Stimulated activated CD8-positive, alpha-beta memory T cell treated with anti-CD3 and anti-CD28 coated beads, Interleukin-2, amount 100 ng/mL, for 1 hour (primary cell): ENCODE results near the gene UBE4B.
A peak's percentile ranks its signal among the peaks of the same experiment; 100 is the strongest.
"Not testable (repeated sequence)": the region's sequence is repeated elsewhere in the genome, so short reads cannot be mapped to it uniquely, and the experiment has no call there.

Experiments used
- DNase-seq, 2 donors: peaks; one replicate each; pipeline ENCODE4 v3.0.0-alpha.2; 2020; ENCODE audit warnings: low read depth in 2 of 2

UBE4B gene

DNA sequence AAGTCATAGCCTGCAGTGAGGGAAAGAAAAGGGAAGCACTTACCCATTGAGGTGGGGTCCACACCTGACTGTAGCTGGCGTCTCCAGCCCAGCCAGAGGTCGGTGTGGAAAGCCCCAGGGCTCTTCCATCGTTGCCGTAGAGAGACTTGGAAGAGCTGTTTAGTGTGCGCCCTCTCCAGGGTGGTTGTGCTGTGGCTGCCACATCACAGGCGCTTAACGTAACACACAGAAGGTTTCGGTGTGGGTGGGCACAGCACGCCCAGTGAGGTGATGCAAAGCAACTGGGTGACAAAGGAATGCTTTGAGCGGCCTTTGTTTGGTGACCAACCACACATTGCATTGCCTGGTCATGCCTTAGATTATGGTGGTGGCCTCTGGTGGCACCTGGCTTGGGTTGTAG, 140.8 kb downstream of the UBE4B start:
- no peak for DNase-seq

DNA sequence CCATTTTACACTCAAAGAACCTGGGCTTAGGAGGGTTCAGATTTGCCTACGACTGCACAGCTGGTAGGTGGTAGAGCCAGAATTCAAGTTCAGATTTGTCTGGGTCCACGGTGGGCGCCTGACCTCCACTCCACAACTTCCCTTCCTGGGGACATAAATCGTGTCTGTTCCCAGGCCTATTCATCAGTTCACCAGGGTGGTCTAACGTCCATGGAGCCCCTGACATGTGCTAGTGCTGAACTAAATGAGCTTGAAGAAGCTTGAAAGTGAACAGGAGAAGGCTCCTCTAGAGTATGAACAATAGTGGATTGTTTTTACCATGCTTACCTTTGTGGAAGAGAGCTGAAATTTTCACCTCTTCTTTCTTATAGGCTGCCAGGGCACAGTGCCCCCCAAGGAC, 145.1 kb downstream of the UBE4B start:
- no peak for DNase-seq

DNA sequence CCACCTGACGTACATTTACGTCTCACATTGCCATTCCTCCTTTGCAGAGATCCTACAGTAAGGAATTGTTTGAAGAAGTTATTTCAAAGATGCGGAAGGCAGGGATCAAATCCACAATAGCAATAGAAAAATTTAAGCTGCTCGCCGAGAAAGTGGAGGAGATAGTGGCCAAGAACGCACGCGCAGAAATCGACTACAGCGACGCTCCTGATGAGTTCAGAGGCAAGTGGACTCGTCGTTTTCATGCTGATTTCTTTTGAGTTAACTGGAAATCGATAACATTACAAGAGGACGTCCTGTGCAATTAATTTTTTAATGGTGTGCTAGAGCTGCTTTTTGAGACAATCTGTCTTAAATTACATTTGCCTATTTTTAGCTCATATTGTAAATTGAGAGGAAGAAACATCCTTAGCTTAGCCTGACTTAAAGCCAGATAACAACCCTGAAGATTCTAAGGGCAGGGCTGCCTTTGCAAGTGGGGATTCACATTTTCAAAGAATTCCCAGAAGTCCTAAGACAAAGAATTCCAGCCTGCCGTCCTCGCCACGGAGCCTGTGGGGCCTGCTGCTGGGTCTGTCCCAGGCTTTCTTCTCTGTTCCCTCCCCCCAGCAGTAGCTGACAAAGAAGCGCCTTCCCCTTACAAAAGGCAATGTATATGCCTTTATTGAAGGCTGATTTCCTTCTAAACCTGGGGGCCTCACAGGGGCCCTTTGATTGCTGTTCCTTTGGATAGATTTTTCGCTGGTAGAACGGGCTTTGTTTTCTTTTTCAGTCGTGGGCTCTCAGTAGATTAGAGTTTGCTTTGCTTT, 146.0 kb downstream of the UBE4B start:
- DNase-seq = no peak

DNA sequence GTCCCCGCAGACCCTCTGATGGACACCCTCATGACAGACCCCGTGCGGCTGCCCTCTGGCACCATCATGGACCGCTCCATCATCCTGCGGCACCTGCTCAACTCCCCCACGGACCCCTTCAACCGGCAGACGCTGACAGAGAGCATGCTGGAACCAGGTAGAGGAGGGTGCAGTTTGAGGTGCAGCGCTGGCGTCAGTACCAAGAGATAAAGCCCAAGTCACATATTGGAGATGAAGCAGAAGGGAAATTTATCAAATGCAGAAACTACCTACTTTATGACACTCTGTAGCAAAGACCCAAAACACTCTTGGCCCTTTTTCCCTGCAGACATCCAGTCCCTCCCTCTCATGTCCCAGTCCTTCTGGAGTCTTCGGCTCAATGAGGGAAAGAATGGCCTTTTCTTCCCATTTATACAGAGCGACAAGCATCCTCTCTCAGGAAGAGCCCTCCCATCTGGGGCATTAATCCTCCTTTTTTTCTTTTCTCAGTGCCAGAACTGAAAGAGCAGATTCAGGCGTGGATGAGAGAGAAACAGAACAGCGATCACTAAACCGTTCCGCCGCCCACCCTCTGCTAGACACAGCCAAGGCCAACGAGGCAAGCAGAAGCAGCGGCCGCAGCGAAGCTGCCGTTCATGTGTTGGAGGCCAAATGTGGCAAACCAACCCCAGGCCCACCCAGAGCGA, 146.8 kb downstream of the UBE4B start:
- DNase-seq = no peak

DNA sequence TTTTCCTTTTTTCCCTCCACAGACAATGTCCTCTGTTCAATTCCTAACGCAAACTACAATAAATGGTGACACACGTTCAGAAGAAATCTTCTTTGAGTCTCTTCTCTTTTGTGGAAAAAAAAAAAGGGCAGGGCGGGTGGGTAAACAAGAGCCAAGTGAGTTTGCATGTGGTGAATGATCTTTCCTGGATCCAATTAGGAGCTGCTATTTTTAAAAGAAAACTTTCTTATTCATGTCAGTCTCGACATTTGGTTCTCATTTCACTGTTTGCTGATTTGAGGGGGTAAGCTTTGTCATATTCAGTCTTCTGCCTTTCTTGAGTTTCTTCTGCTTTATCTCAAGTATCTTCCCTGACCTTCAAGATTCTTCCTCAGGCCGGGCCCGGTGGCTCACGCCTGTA, 148.4 kb downstream of the UBE4B start:
- DNase-seq = no peak

DNA sequence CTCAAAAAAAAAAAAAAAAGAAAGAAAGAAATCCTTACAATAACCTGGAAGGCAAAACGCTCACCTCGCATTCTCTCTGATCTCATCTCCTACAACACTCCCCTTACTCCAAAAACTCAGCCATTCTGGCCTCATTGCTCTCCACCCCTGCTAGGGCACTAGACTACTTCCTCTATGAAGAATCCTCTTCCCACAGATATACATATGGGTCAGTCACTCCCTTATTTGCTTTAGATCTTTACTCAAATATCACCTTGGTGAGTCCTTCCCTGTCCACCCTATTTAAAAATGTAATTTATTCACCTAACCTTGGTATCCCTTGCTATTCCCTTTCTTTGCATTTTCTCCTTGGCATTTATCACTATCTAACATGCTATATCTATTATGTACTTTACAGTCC, 153.0 kb downstream of the UBE4B start:
- no peak for DNase-seq

DNA sequence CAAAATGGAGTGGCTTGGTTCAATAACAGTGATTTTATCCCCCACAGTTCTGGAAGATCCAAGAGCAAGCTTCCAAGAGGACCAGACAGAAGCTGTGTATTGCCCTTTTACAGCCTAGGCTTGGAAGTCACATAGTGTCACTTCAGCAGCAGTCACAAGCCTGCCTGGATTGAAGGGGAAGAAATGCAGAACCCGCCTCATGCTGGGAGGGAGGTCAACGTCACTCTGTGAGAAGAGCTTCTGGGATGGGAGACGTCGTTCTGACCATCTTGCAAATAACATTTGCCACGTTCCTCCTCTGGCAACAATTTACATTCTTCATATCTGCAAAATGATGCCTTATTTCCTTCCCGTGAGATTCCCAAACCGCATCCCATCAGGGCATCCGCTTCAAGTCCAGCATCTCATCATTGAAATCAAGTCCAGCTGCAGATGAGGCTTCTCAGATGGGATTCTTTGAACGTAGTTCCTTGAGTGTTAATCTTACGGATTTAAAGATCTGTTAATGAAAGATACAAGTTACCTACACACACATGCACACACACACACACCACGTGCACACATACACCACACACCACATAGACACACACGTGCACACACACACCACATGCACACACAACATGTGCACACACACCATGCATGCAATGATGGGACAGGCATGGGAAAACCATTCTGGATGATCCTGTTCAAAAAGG, 153.7 kb downstream of the UBE4B start:
- DNase-seq = no peak

DNA sequence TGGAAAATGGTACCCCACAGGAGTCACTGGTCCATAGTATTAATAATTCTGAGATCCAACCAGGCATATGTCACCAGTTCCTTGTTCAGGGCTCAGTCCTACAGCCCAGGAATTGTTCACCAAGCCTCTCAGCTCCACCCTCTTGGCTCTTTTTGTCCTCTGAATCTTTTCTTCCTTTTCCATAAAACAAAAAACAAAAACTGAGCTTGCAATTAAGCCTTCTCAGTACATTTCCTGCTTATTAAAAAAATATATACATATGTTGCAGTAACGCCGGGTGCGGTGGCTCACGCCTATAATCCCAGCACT, 154.2 kb downstream of the UBE4B start:
- no peak for DNase-seq

DNA sequence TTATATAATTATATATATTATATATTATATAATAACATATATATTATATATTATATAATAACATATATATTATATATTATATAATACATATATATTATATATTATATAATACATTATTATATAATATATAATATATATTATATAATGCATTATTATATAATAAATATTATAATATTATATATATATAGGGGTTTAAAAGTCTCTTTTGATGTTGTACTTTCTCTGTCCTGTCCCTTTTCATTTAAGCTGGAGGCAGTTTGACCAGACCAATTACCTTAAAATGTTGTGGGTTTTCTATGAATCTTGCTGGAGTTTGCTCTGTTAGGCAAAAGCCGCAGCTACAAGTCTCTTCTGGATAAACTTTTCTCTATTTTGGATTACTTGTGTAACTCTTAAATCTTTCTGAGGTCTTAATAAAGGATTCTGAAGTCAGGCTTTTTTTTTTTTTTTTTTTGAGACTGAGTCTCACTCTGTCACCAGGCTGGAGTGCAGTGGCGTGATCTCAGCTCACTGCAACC, 155.4 kb downstream of the UBE4B start:
- DNase-seq = no peak

DNA sequence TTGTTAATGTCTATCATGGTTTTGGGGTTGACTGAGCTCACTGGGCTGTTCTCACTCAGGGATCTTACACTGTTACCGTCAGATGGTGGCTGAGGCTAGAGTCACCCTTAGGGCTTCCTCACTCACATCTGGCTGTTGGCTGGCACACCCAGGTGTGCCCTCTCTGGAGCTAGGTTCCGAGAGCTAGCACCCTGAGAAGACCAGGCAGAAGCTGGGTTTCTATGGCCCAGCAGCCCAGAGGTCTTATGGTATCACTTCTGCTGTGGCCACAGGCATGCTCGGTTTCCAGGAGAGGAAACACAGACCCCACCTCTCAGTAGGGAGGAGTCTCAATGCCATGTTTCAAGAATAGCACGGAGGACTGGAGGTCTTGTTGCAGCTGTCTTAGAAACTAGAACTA, 156.9 kb downstream of the UBE4B start:
- DNase-seq = no peak

DNA sequence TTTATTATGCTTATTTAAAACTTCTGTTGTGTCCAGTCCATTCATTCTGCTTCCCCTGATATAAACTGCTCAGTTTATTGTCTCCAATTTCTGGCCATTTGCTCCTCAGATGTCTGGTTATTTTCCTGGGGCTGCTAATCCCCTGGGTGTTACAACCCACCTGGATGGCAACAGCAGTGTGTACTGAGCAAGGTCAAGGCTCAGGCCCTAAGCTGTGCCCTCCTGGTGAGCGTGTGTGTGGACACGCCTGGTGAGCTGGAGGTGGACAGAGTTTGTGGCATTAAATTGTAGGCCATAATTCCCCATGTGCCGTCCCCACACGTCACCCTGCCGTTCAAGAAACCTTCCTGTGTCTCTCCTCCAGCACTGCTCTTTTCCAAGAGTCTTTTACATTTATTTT, 159.5 kb downstream of the UBE4B start:
- DNase-seq = no peak

DNA sequence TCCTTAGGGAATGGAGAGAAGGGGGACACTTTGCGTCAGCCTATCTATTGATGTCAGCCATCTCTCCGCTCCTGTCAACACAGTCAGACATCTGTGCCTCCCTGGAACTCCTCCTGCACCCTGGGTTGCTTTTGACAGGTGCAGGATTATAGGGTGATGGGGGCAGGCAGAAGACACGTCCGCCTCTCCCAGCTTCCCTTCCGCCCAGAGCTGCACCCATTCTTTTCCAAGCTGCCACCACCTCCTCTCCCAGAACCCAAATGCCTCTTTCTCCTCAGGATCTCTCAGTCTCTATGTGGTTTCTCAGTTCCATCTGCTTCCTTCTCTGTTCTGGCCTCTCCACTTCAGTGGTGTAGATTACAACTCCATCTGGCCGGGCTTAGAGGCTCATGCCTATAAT, 160.5 kb downstream of the UBE4B start:
- DNase-seq = no peak

DNA sequence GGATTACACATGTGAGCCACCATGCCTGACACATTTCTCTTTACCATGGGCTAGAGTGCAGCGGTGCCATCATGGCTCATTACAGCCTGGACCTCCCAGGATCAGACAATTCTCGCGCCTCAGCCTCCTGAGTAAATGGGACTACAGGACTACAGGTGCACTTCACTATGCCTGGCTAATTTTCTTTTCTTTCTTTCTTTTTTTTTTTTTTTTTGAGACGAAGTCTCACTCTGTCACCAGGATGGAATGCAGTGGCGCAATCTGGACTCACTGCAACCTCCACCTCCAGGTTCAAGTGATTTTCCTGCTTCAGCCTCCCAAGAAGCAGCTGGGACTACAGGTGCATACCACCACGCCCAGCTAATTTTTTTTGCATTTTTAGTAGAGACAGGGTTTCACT, 162.8 kb downstream of the UBE4B start:
- DNase-seq = no peak

DNA sequence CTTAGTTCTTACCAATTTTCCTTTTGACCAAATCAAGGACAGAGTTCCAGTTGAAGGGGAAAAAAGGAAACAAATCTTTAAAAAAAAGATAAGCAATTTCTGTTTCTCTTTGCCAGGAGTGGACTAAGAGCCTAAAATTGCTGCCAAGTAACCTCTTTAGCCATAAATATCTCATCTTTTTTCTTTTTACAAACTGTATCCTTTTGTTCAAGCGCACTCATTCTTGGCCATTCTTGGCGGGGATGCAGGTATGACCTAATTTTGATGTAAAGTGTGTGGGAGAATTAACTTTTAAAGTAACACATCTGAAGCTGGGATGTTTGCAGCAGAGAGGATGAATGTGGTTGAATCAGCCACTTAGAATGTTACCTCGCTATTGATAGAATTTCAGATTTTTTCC, 164.2 kb downstream of the UBE4B start:
- no peak for DNase-seq

DNA sequence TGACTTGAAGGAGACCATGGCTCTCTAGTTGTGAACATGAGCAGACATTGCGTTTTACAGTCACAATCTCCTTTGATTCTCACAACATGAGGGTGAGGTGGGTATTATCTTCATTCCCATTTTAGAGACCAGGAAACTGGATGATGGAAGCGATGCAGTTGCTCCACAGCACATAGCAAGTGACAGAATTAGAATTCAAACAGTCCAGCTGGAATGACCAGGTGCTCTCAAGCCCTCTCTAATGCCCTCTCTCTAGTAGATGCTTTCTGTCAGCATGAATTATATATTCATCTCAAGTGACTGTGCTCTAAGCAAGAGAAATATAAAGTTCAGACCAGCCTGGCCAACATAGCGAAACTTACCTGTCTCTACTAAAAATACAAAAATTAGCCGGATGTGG, 167.9 kb downstream of the UBE4B start:
- no peak for DNase-seq

DNA sequence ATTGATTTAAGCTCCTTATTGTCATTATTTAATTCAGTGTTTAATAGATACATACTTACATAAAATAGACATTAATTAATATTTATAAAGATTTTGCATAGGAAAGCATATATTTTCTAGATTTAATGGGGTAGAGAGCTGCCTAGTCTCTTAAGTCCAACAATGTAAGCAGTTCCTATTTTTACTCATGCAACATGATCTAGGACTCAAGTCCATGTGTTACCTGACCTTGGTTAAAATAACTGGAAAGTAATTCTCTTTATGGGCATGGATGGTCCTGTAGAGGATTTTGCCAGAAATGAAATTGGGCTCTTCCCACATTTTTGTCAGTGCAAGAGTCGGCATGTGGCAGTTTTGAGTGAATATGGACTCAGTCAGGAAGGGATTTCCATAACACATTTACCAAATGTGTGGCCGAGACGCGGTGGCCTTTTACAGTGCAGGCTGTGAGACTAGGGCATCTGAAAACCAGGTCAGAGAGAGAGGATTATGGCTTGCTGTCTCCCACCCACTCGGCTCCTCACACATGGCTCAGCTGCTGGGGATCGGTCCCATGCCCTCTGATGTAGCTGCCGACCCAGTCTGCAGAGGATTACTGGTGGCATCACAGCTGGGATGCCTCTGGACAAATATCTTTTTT, 171.4 kb downstream of the UBE4B start:
- DNase-seq = no peak

DNA sequence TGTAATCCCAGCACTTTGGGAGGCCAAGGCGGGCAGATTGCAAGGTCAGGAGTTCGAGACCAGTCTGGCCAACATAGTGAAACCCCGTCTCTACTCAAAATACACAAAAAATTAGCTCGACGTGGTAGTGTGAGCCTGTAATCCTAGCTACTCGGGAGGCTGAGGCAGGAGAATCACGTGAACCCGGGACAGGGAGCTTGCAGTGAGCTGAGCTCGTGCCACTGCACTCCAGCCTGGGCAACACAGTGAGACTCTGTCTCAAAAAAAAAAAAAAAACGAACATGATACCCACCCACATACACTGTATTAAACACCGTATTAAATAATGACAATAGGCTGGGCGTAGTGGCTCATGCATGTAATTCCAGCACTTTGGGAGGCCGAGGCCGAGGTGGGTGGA, 172.4 kb downstream of the UBE4B start:
- DNase-seq = not testable (repeated sequence)

DNA sequence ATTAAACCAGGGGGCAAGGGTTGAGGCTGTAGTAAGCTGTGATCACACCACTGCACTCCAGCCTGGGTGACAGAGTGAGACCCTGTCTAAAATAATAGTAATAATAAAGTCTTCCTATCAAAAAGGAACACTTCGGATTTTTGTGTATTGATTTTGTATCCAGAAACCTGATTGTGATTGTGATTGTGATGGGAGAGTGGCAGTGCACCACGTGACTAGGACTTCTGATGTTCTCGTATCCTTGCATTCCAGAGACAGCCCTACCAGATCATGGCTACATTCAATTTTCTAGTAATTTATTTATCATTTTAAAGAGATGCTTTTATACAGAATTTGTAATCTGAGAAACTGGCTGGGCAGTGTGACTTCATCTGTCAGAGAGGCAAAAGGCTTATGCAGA, 175.1 kb downstream of the UBE4B start:
- DNase-seq = no peak

DNA sequence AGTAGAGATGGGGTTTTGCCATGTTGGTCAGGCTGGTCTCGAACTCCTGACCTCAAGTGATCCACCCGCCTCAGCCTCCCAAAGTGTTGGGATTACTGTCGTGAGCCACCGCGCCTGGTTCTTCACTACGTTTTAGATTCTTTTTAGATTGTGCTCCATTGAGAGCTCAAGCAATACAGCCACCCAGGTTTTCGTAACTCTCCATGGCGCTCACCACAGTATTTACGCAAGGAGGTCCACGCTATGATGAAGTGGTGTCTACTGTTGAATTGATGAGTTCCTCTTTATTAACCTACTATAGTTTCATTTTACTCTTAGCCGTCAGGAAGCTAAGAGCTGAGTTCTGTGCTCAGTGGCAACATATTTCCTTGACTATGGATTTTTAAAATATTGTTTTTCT, 175.8 kb downstream of the UBE4B start:
- DNase-seq = no peak

DNA sequence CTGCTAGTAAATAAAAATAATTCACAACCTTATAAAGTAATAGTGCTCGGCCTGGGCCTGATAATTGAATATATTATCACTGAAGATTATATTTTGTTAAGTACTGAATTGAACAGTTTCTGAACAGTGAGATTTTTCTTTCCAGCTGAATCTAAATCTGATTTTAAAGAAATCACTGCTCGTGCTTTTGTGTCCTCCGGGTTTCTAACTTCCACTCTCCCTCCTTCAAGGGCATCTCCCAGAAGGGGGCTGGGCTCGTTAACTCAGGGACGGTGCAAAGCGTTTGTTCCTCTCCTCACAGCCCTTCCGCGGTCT, 176.8 kb downstream of the UBE4B start:
- no peak for DNase-seq

DNA sequence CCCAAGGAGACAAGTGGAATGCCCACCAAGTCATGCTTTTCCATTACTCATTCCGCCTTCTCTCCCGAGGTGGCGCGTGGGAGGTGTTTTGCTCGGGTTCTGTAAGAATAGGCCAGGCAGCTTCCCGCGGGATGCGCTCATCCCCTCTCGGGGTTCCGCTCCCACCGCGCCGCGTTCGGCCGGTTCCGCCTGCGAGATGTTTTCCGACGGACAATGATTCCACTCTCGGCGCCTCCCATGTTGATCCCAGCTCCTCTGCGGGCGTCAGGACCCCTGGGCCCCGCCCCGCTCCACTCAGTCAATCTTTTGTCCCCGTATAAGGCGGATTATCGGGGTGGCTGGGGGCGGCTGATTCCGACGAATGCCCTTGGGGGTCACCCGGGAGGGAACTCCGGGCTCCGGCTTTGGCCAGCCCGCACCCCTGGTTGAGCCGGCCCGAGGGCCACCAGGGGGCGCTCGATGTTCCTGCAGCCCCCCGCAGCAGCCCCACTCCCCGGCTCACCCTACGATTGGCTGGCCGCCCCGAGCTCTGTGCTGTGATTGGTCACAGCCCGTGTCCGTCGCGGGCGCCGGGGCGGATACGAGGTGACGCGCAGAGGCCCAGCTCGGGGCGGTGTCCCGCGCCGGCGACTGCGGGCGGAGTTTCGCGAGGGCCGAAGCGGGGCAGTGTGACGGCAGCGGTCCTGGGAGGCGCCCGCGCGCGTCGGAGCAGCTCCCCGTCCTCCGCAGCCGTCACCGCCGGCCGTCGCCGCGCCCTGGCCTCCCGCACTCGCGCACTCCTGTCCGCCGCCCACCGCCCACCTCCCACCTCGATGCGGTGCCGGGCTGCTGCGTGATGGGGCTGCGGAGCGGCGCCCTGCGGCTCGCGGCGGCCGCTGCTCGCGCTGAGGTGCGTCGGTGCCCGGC, 177.4 kb downstream of the UBE4B start, which contains the start of gene KIF1B:
TSS of gene KIF1B (plus strand) at position 666 of the 906 bp plus-strand sequence. CDS start 21,759 bp downstream, outside the sequence.
- peak; percentile 93 to 96 for DNase-seq
